A673 (cell line): Measurements from ENCODE around the gene SLC22A25.

Experiments used
- EZH2 ChIP-seq: fragments of 200-600 bp; sonication (generic); IDR thresholded peaks from 2 replicates; pipeline ENCODE4 v1.6.1; 2017; ENCODE audit warnings: borderline replicate concordance, low read depth, mild to moderate bottlenecking, mixed read lengths, antibody characterized with exemption, low read length; ENCODE audit not compliant: poor library complexity, severe bottlenecking
- TF ChIP-seq, protein P1 (sequence below): fragments of 300-800, 200-600 bp; sonication (generic); conservative IDR thresholded peaks from 2 replicates; pipeline ENCODE4 v1.5.1; 2017; ENCODE audit warnings: low read depth, mild to moderate bottlenecking, antibody characterized with exemption, low read length, moderate library complexity, mixed read lengths

DNA sequence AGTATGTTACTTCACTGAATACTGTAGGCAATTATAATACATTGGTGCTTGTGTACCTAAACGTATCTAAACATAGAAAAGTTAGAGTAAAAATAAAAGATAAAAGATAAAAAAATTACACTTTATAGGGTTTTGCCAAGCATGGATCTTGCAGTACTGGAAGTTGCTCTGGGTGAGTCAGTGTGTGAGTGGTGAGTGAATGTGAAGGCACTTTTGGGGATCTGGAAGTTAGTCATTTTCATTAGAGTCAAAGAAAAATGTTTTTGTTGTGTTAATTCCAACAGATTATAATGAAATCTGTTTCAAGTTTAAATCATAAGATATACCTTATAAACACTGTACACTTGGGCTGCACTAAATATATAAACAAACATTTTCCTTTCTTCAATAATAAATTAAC is 3.3 kb downstream of the SLC22A25 start:
- no peak for TF ChIP-seq EZH2
- TF ChIP-seq, protein P1, sequence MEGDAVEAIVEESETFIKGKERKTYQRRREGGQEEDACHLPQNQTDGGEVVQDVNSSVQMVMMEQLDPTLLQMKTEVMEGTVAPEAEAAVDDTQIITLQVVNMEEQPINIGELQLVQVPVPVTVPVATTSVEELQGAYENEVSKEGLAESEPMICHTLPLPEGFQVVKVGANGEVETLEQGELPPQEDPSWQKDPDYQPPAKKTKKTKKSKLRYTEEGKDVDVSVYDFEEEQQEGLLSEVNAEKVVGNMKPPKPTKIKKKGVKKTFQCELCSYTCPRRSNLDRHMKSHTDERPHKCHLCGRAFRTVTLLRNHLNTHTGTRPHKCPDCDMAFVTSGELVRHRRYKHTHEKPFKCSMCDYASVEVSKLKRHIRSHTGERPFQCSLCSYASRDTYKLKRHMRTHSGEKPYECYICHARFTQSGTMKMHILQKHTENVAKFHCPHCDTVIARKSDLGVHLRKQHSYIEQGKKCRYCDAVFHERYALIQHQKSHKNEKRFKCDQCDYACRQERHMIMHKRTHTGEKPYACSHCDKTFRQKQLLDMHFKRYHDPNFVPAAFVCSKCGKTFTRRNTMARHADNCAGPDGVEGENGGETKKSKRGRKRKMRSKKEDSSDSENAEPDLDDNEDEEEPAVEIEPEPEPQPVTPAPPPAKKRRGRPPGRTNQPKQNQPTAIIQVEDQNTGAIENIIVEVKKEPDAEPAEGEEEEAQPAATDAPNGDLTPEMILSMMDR = no peak
